Measurements from ENCODE around the gene ADCK2.

ADCK2 gene

GRCh38 chr7:140684066-140684950, 11.6 kb downstream of the ADCK2 start:
- no peak for TF ChIP-seq FOXM1 (IDR thresholded peaks at IDR 0.05; ENCODE audit: borderline replicate concordance, low read depth)
- TF ChIP-seq USF1 (IDR thresholded peaks at IDR 0.05), result no peak
- no peak for TF ChIP-seq EP300 (IDR thresholded peaks at IDR 0.05; ENCODE audit: borderline replicate concordance)
- no peak for TF ChIP-seq TAF1 (IDR thresholded peaks at IDR 0.05; ENCODE audit: low read depth)
- no peak for TF ChIP-seq ZBTB7A (IDR thresholded peaks at IDR 0.05; ENCODE audit: low read depth)
- no peak for TF ChIP-seq TCF12 (IDR thresholded peaks at IDR 0.05; ENCODE audit: low read depth)
- no peak for TF ChIP-seq TEAD4 (IDR thresholded peaks at IDR 0.05)
- TF ChIP-seq CEBPB (IDR thresholded peaks at IDR 0.05), result no peak
- no peak for TF ChIP-seq REST (IDR thresholded peaks at IDR 0.05; ENCODE audit: low read depth)
- TF ChIP-seq, protein P1, sequence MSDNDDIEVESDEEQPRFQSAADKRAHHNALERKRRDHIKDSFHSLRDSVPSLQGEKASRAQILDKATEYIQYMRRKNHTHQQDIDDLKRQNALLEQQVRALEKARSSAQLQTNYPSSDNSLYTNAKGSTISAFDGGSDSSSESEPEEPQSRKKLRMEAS (IDR thresholded peaks at IDR 0.05), result no peak
- no peak for TF ChIP-seq NFIC (IDR thresholded peaks at IDR 0.05)
- no peak for TF ChIP-seq EGR1 (IDR thresholded peaks at IDR 0.05)
- no peak for TF ChIP-seq CREB1 (IDR thresholded peaks at IDR 0.05; ENCODE audit: low read depth)
- TF ChIP-seq YY1 (IDR thresholded peaks at IDR 0.05; ENCODE audit: low read depth), result no peak
- TF ChIP-seq RAD21 (IDR thresholded peaks at IDR 0.05; ENCODE audit: low read depth), result no peak

DNA sequence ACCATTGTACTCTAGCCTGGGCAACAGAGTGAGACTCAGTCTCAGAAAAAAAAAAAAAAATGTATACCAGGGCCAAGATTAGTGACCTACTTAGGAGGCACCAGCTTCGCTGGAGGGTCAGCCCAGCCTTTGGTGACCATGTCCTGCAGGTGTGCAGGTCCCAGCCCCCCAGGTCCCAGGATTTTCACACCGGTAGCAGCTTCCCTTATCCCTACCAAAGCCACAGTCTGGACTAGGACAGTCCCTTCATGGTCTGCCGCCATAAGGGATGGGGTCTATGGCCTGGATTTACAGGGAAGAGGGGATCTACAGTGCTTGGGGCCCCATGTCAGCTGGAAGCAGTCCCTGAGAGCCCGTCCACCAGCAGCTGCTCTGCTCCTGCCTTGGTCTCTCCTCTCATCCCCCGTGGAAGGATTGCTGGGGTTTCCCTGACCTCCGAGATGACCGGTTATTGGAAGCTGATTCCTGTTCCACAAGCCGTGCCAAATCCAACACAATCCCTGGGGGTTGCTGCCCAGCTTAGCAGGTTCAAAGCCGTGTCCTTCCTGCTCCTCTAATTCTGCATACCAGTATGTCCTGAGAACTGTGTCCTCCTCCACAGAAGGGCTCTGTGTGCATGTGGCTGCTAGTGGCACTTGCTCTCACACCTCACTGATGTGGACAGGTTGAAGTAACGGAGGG, 12.8 kb downstream of the ADCK2 start:
- TF ChIP-seq FOXM1 (IDR thresholded peaks at IDR 0.05; ENCODE audit: borderline replicate concordance, low read depth), result no peak
- no peak for TF ChIP-seq REST (IDR thresholded peaks at IDR 0.05; ENCODE audit: low read depth)
- TF ChIP-seq TAF1 (IDR thresholded peaks at IDR 0.05; ENCODE audit: low read depth), result no peak
- TF ChIP-seq, protein P1 (IDR thresholded peaks at IDR 0.05), result no peak
- TF ChIP-seq USF1 (IDR thresholded peaks at IDR 0.05), result no peak
- no peak for TF ChIP-seq NFIC (IDR thresholded peaks at IDR 0.05)
- no peak for TF ChIP-seq RAD21 (IDR thresholded peaks at IDR 0.05; ENCODE audit: low read depth)
- TF ChIP-seq EGR1 (IDR thresholded peaks at IDR 0.05), result no peak
- TF ChIP-seq YY1 (IDR thresholded peaks at IDR 0.05; ENCODE audit: low read depth), result no peak
- no peak for TF ChIP-seq CREB1 (IDR thresholded peaks at IDR 0.05; ENCODE audit: low read depth)
- no peak for TF ChIP-seq TCF12 (IDR thresholded peaks at IDR 0.05; ENCODE audit: low read depth)
- no peak for TF ChIP-seq EP300 (IDR thresholded peaks at IDR 0.05; ENCODE audit: borderline replicate concordance)
- no peak for TF ChIP-seq TEAD4 (IDR thresholded peaks at IDR 0.05)
- no peak for TF ChIP-seq ZBTB7A (IDR thresholded peaks at IDR 0.05; ENCODE audit: low read depth)
- no peak for TF ChIP-seq CEBPB (IDR thresholded peaks at IDR 0.05)

DNA sequence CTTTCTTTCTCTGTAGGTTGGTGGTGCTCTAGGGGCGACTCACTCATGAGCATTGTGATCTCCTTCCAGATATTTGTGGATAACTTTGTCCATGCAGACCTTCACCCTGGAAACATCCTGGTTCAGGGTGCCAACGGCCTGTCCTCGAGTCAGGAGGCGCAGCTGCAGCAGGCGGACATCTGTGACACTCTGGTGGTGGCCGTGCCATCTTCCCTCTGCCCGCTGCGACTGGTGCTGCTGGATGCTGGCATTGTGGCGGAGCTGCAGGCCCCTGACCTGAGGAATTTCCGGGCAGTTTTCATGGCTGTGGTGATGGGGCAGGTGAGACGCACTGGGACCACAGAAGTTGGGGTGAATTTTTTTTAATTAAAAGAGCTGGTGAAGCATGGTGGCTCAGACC, 14.2 kb downstream of the ADCK2 start:
- TF ChIP-seq, protein P1 (IDR thresholded peaks at IDR 0.05), result no peak
- TF ChIP-seq TAF1 (IDR thresholded peaks at IDR 0.05; ENCODE audit: low read depth) (no peak), CEBPB (IDR thresholded peaks at IDR 0.05) (no peak), TEAD4 (IDR thresholded peaks at IDR 0.05) (no peak), EGR1 (IDR thresholded peaks at IDR 0.05) (no peak), ZBTB7A (IDR thresholded peaks at IDR 0.05; ENCODE audit: low read depth) (no peak), REST (IDR thresholded peaks at IDR 0.05; ENCODE audit: low read depth) (no peak), FOXM1 (IDR thresholded peaks at IDR 0.05; ENCODE audit: borderline replicate concordance, low read depth) (no peak), RAD21 (IDR thresholded peaks at IDR 0.05; ENCODE audit: low read depth) (no peak), EP300 (IDR thresholded peaks at IDR 0.05; ENCODE audit: borderline replicate concordance) (no peak), NFIC (IDR thresholded peaks at IDR 0.05) (no peak), USF1 (IDR thresholded peaks at IDR 0.05) (no peak)
